Thyroid gland (tissue), 4 donors: ENCODE results near the gene NUP214.

Experiments used
- CTCF ChIP-seq, 6 experiments: fragments of 200-600 bp in 3 of 6; fragments of 450-650 bp in 3 of 6; sonication (generic) in 3 of 6; IDR thresholded peaks; one replicate each; pipeline ENCODE4 v1.5.1; 2016 to 2019; ENCODE audit warnings: antibody characterized with exemption in 6 of 6, mild to moderate bottlenecking in 2 of 6, inconsistent platforms in 1 of 6, moderate library complexity in 1 of 6
- POLR2A ChIP-seq, 2 donors: fragments of 450-650 bp; IDR thresholded peaks; one replicate each; pipeline ENCODE4 v1.6.1; 2017; ENCODE audit warnings: antibody characterized with exemption in 2 of 2, mild to moderate bottlenecking in 2 of 2, moderate library complexity in 1 of 2

GRCh38 chr9:131276891-131277286 is 151.5 kb downstream of the NUP214 start:
- TF ChIP-seq POLR2A (IDR thresholded peaks at IDR 0.05) (no peak), CTCF (IDR thresholded peaks at IDR 0.05) (no peak)
